GM12878 (cell line): ENCODE results near the gene CEP19. TPM values are rescaled to one million over a fixed set of nuclear protein-coding genes. Genes with fewer than 3 reads are reported as not detected.

Experiments
- ATAC-seq: fragments of 200-7000 bp; cut with Tn5 transposase; 3 replicates; pipeline ENCODE4 v1.9.1; 2020; ENCODE audit warnings: mild to moderate bottlenecking, moderate library complexity
- Bru-seq: library from RNA; stranded (reverse); fragments of 400-500 nt; gene quantifications from one replicate; lab custom pipeline; 2021; lab: Mats Ljungman, UMichigan
- BruChase-seq, 2 experiments: library from RNA; stranded (reverse); fragments of 400-500 nt; gene quantifications; one replicate each; lab custom pipeline; 2021; lab: Mats Ljungman, UMichigan
- BruUV-seq: library from RNA; stranded (reverse); fragments of 400-500 nt; replicated peaks from 2 replicates; lab custom pipeline; 2021; lab: Mats Ljungman, UMichigan
- CTCF ChIA-PET: fragments of 300-600 bp; sonication (Branson Sonifier 250); formaldehyde crosslinking; extraction: SDS; loops from one replicate; lab custom pipeline; 2021; ENCODE audit warnings: inconsistent platforms; lab: Yijun Ruan, JAX
- POLR2A ChIA-PET: fragments of 350-600 bp; formaldehyde crosslinking; extraction: SDS; loops from one replicate; lab custom pipeline; 2021; ENCODE audit warnings: inconsistent platforms; lab: Charles Lee
- RAD21 ChIA-PET: fragments of 300-600 bp; sonication (Branson Sonifier 250); formaldehyde crosslinking; loops from one replicate; lab custom pipeline; 2023; ENCODE audit warnings: antibody characterized with exemption; ENCODE audit not compliant: unreplicated experiment; lab: Charles Lee
- SMC1A ChIA-PET: fragments of 300-600 bp; sonication (Branson Sonifier 250); formaldehyde crosslinking; loops from one replicate; lab custom pipeline; 2023; ENCODE audit not compliant: unreplicated experiment, uncharacterized antibody; lab: Charles Lee
- DNase-seq: peaks from one replicate; pipeline ENCODE4 v3.0.0-alpha.2; 2011; ENCODE audit warnings: low read depth, low spot score
- FAIRE-seq: peaks from 3 replicates; lab custom pipeline; 2011; peaks lifted over from hg19 to GRCh38; lab: Jason Lieb, UNC
- H2AFZ ChIP-seq: 2 replicates; pipeline ENCODE4 v1.6.0; 2011; ENCODE audit warnings: low read depth, low read length, control low read depth; ENCODE audit not compliant: control insufficient read depth
- H3K27ac ChIP-seq: 2 replicates; pipeline ENCODE4 v1.5.1; 2011; ENCODE audit warnings: control low read depth; ENCODE audit not compliant: control insufficient read depth, insufficient read depth
- H3K27me3 ChIP-seq, 2 experiments: replicated peaks in 1 of 2; 2 replicates each; pipeline versions ENCODE4 v1.6.0 to v1.6.1; 2011; ENCODE audit warnings: low read length in 1 of 2; ENCODE audit not compliant: control insufficient read depth in 2 of 2, insufficient read depth in 2 of 2
- H3K36me3 ChIP-seq, 2 experiments: 2 replicates each; pipeline ENCODE4 v1.5.1; 2011; ENCODE audit warnings: low read length in 1 of 2; ENCODE audit not compliant: control insufficient read depth in 2 of 2, insufficient read depth in 2 of 2
- H3K4me1 ChIP-seq: 2 replicates; pipeline ENCODE4 v1.6.1; 2011; ENCODE audit warnings: mild to moderate bottlenecking, low read length, moderate library complexity, mixed read lengths; ENCODE audit not compliant: control insufficient read depth, insufficient read depth
- H3K4me2 ChIP-seq: 2 replicates; pipeline ENCODE4 v1.6.0; 2011; ENCODE audit warnings: control low read depth; ENCODE audit not compliant: control insufficient read depth, insufficient read depth
- H3K4me3 ChIP-seq: fragments of 200-600 bp; sonication (generic); 2 replicates; pipeline ENCODE4 v1.5.1; 2016
- H3K79me2 ChIP-seq: 2 replicates; pipeline ENCODE4 v1.6.0; 2011; ENCODE audit warnings: low read length; ENCODE audit not compliant: control insufficient read depth, insufficient read depth
- H3K9ac ChIP-seq: 2 replicates; pipeline ENCODE4 v1.8.0; 2011; ENCODE audit warnings: low read length, control low read depth, mixed read lengths; ENCODE audit not compliant: control insufficient read depth, insufficient read depth
- H3K9me3 ChIP-seq: replicated peaks from 3 replicates; pipeline ENCODE4 v1.5.1; 2011; ENCODE audit warnings: mild to moderate bottlenecking, low read length; ENCODE audit not compliant: control insufficient read depth, insufficient read depth
- H4K20me1 ChIP-seq: 2 replicates; pipeline ENCODE4 v1.6.0; 2011; ENCODE audit not compliant: control insufficient read depth, insufficient read depth
- ASH2L ChIP-seq: fragments of 300-600, 200-600 bp; sonication (generic); IDR thresholded peaks from 2 replicates; pipeline ENCODE4 v1.6.1; 2017; ENCODE audit warnings: low read depth, mild to moderate bottlenecking, borderline replicate concordance
- ETV6 ChIP-seq, 2 experiments: fragments of 450-650 bp in 1 of 2; IDR thresholded peaks in 1 of 2; conservative IDR thresholded peaks in 1 of 2; 2 replicates each; pipeline ENCODE4 v1.6.1; 2014; ENCODE audit warnings: antibody characterized with exemption in 1 of 2, borderline replicate concordance in 1 of 2, low read depth in 1 of 2, mild to moderate bottlenecking in 1 of 2, moderate library complexity in 1 of 2
- IRF3 ChIP-seq: fragments of 450-650 bp; IDR thresholded peaks from 2 replicates; pipeline ENCODE4 v1.6.1; 2014; ENCODE audit warnings: mild to moderate bottlenecking
- KLF5 ChIP-seq: fragments of 450-650 bp; IDR thresholded peaks from 2 replicates; pipeline ENCODE4 v1.6.1; 2014; ENCODE audit warnings: mild to moderate bottlenecking; ENCODE audit not compliant: partially characterized antibody
- MEF2A ChIP-seq: IDR thresholded peaks from 2 replicates; pipeline ENCODE4 v1.6.1; 2011; ENCODE audit warnings: low read depth, mild to moderate bottlenecking, low read length, moderate library complexity; ENCODE audit not compliant: insufficient read depth
- NBN ChIP-seq: fragments of 450-650 bp; IDR thresholded peaks from 2 replicates; pipeline ENCODE4 v1.6.1; 2016
- NR2C1 ChIP-seq: fragments of 450-650 bp; IDR thresholded peaks from 2 replicates; pipeline ENCODE4 v1.6.1; 2017; ENCODE audit warnings: antibody characterized with exemption, mild to moderate bottlenecking, moderate library complexity
- NRF1 ChIP-seq: conservative IDR thresholded peaks from 2 replicates; pipeline ENCODE4 v1.6.1; 2011; ENCODE audit warnings: mild to moderate bottlenecking, low read depth, low read length, improper control_type of control experiment
- RAD51 ChIP-seq: fragments of 450-650 bp; IDR thresholded peaks from 2 replicates; pipeline ENCODE4 v1.6.1; 2016; ENCODE audit warnings: moderate library complexity, mild to moderate bottlenecking, inconsistent platforms
- REST ChIP-seq: IDR thresholded peaks from 2 replicates; pipeline ENCODE4 v1.6.1; 2012; ENCODE audit warnings: mild to moderate bottlenecking, low read depth, low read length
- TARDBP ChIP-seq: IDR thresholded peaks from 2 replicates; pipeline ENCODE4 v1.6.1; 2016; ENCODE audit warnings: borderline replicate concordance
- TCF3 ChIP-seq: IDR thresholded peaks from 2 replicates; pipeline ENCODE4 v1.6.1; 2012; ENCODE audit warnings: low read depth, mild to moderate bottlenecking, low read length, borderline replicate concordance; ENCODE audit not compliant: insufficient read depth
- ZNF384 ChIP-seq: IDR thresholded peaks from 2 replicates; pipeline ENCODE4 v1.6.1; 2012; ENCODE audit warnings: low read depth, mild to moderate bottlenecking, low read length, improper control_type of control experiment, borderline replicate concordance
- ZZZ3 ChIP-seq: IDR thresholded peaks from 2 replicates; pipeline ENCODE4 v1.6.1; 2011; ENCODE audit warnings: low read depth; ENCODE audit not compliant: control insufficient read depth, insufficient read length
- WGBS: methylation state at CpG from one replicate; pipeline ENCODE4 v1.1.6; 2016; ENCODE audit warnings: low lambda C conversion rate; ENCODE audit not compliant: insufficient replicate concordance, insufficient coverage; ENCODE audit errors: missing lambda C conversion rate; 5-methylcytosine and 5-hydroxymethylcytosine counted together
- in situ Hi-C: fragments of 300-500 bp; cut with MboI; formaldehyde crosslinking; loops from 9 replicates; pipeline ENCODE4 v1.14.3; 2018; ENCODE audit warnings: mixed read lengths
- intact Hi-C: fragments of 100-400 bp; cut with micrococcal nuclease; formaldehyde crosslinking; loops from one replicate; pipeline ENCODE4 v1.14.2; 2022; ENCODE audit not compliant: unreplicated experiment
- long read RNA-seq, 2 experiments: library from polyadenylated mRNA; unstranded; transcript quantifications; one replicate each; pipeline ENCODE4 v2.0.0, GENCODE V29; 2019 to 2020
- polyA minus RNA-seq, 3 experiments: library from RNA; depleted of rRNA, polyadenylated mRNA; stranded (reverse); fragments of >200 nt; gene quantifications; 2 replicates each; pipeline ENCODE4 v1.2.3, GENCODE V29; 2011
- polyA plus RNA-seq, 11 experiments: library from polyadenylated mRNA; depleted of rRNA in 4 of 11; unstranded in 6 of 11; stranded (reverse) in 5 of 11; fragments of >200 nt; fragmentation: Nextera tagmentation in 4 of 11; fragmentation: Illumina TruSeq in 1 of 11; extraction: Ambion mirVana in 4 of 11; extraction: Trizol in 1 of 11; gene quantifications; 1 replicate in 1 of 11; 2 replicates in 10 of 11; pipeline versions ENCODE4 v1.2.1 to v1.2.3, GENCODE V29; 2011 to 2016; ENCODE audit warnings: inconsistent platforms in 2 of 11, missing spikeins in 2 of 11, low read depth in 1 of 11
- total RNA-seq, 4 experiments: library from RNA; depleted of rRNA in 3 of 4; stranded (reverse); fragments of >200 nt in 3 of 4; fragmentation: Illumina TruSeq in 1 of 4; extraction: Trizol in 1 of 4; gene quantifications; 2 replicates each; pipeline versions ENCODE4 v1.2.1 to v1.2.3, GENCODE V29; 2013 to 2021

The CEP19 gene
- total RNA-seq (2013; cell fraction: nucleolus; rRNA removed), result 0.22 and 0.23 TPM in 2 replicates
- total RNA-seq (2014; rRNA removed) (2.0 and 2.5 TPM in 2 replicates), total RNA-seq (2014; rRNA removed; fragmentation: Illumina TruSeq; extraction: Trizol) (2.7 and 2.9 TPM in 2 replicates), total RNA-seq (2021) (1.6 and 1.9 TPM in 2 replicates), polyA plus RNA-seq (2011; rRNA removed) (1.9 and 2.8 TPM in 2 replicates), polyA plus RNA-seq (2014; fragmentation: Illumina TruSeq; extraction: Trizol) (3.1 and 4.5 TPM in 2 replicates), polyA plus RNA-seq (2014; fragmentation: Nextera tagmentation; extraction: Ambion mirVana) (1 to 10 TPM; 2.4 to 2.8 TPM), polyA plus RNA-seq (2014; rRNA removed) (2.2 and 2.6 TPM in 2 replicates), polyA plus RNA-seq (2016; fragmentation: Nextera tagmentation; extraction: Ambion mirVana) (1 to 10 TPM; 5.6 to 5.9 TPM), polyA minus RNA-seq (2011; rRNA and poly(A)+ RNA removed) (0.41 and 0.73 TPM in 2 replicates), Bru-seq, nascent RNA (percentile 46 among the genes with signal in this experiment), BruChase-seq, experiment 1, labeled RNA remaining after a 6-hour chase (percentile 46 among the genes with signal in this experiment), BruChase-seq, experiment 2, labeled RNA remaining after a 2-hour chase (percentile 45 among the genes with signal in this experiment)
- 0.76 TPM for polyA plus RNA-seq (2011; ENCODE audit: low read depth)
- polyA plus RNA-seq (2011; cell fraction: cytosol; rRNA removed), result 0.76 and 0.95 TPM in 2 replicates
- 0.23 and 0.24 TPM in 2 replicates for polyA plus RNA-seq (2011; cell fraction: nucleus; rRNA removed)
- polyA plus RNA-seq (2012), result 1.2 and 2.3 TPM in 2 replicates
- polyA minus RNA-seq (2011; cell fraction: cytosol; rRNA and poly(A)+ RNA removed), result not detected in 2 replicates
- 0.60 TPM in 1 of 2 replicates, not detected in the other for polyA minus RNA-seq (2011; cell fraction: nucleus; rRNA and poly(A)+ RNA removed)
- long read RNA-seq, experiment 1, partial matches to known transcripts, result 0 of 1 reads
- long read RNA-seq, experiment 1, other reads (novel, unspliced or antisense), result 0 of 1 reads
- long read RNA-seq, experiment 2, partial matches to known transcripts, result 0 of 3 reads
- long read RNA-seq, experiment 2, other reads (novel, unspliced or antisense), result 1 of 3 reads

- ATAC-seq (peak; percentile 88), FAIRE-seq (peak; percentile 93), DNase-seq (peak; percentile 67)
- CTCF ChIA-PET, result interaction anchor here (1.0 kb wide), 2 partner anchors 59 to 103 kb away, joined by 3 read pairs; no protein-coding TSS in a partner anchor
- H3K27ac ChIP-seq, result peak within 1 kb of the TSS; percentile 89
- no peaks in the 10 kb centered on the region; a peak in 1 of 4 replicates for H3K36me3 ChIP-seq
- 2% methylated on average over 63 of the region's 68 CpGs for WGBS
- H3K9me3 ChIP-seq, result no peaks in the 10 kb centered on the region
- in situ Hi-C loops (no loop called here), intact Hi-C loops (loop anchor here (5.0 to 10.0 kb wide), 2 partner anchors 35 to 233 kb away; partner anchors contain the start of gene NCBP2)
- RAD21 ChIA-PET, result interaction anchor here (0.7 to 1.3 kb wide), 6 partner anchors 28 to 105 kb away, joined by 3 to 7 read pairs (median 4); partner anchors contain the start of gene PAK2
- POLR2A ChIA-PET, result interaction anchor here (1.0 kb wide), 4 partner anchors 28 to 75 kb away, joined by 3 to 6 read pairs (median 3); partner anchors contain the start of gene PAK2
- no peaks in the 10 kb centered on the region for H3K4me1 ChIP-seq
- peak within 1 kb of the TSS; percentile 89 for H3K4me3 ChIP-seq
- H3K9ac ChIP-seq, result peak within 1 kb of the TSS; percentile 70
- BruUV-seq, result no TSS peak
- H3K4me2 ChIP-seq, result peak within 1 kb of the TSS; percentile 89
- no peaks in the 10 kb centered on the region for H3K27me3 ChIP-seq
- peak within 1 kb of the TSS; percentile 95 for H2AFZ ChIP-seq
- H3K79me2 ChIP-seq, result peaks cover 12% of the 10 kb centered on the region
- SMC1A ChIA-PET, result interaction anchor here (0.8 to 1.3 kb wide), 2 partner anchors 24 to 103 kb away, joined by 3 to 5 read pairs; no protein-coding TSS in a partner anchor
- no peaks in the 10 kb centered on the region for H4K20me1 ChIP-seq
- TF ChIP-seq TCF3 (peak; percentile 89), NR2C1 (no peak), ASH2L (peak; percentile 82; the same call in 1 of the 2 replicates), RAD51 (no peak), ETV6 (conservative IDR thresholded peaks at IDR 0.05 in 1 of 2, IDR thresholded peaks at IDR 0.05 in 1 of 2; ENCODE audit: borderline replicate concordance in 1 of 2, low read depth in 1 of 2) (peak in 1 of 2 experiments; percentile 58; a peak in 1 of 4 replicates), MEF2A (no peak), ZZZ3 (no peak), TARDBP (no peak), KLF5 (peak; percentile 65), IRF3 (no peak), NRF1 (peak; percentile 88), NBN (peak; percentile 63; the same call in 1 of the 2 replicates), REST (0 out of 2 replicates have a peak, but pooled peaks have one; percentile 6), ZNF384 (no peak)
These were observed at the start of gene CEP19, which contains the start of gene PIGX for GRCh38 chr3:196711838-196712513. Gene CEP19 (minus strand): TSS chr3:196712250. CDS start chr3:196708657, 3,593 bp downstream. Gene PIGX (plus strand): TSS chr3:196712377.
